Body of pancreas (tissue), 4 donors: ENCODE results near the gene NME9. TPM values are rescaled to one million over a fixed set of nuclear protein-coding genes. Genes with fewer than 3 reads are reported as not detected.

Experiments
- ATAC-seq: fragments of 150-250 bp; one replicate; pipeline ENCODE4 v1.9.1; 2016
- DNase-seq, 4 donors: peaks; one replicate each; pipeline ENCODE4 v3.0.0-alpha.2; 2019
- H3K27ac ChIP-seq, 4 donors: fragments of 200-600 bp; sonication (generic); 1 replicate in 3 of 4; 2 replicates in 1 of 4; pipeline versions ENCODE4 v1.5.1 to v1.6.1; 2016 to 2019; ENCODE audit warnings: mild to moderate bottlenecking in 1 of 4, mixed read lengths in 1 of 4, moderate library complexity in 1 of 4
- H3K27me3 ChIP-seq, 2 donors: fragments of 200-600 bp; sonication (generic); one replicate each; pipeline ENCODE4 v1.6.0; 2016; ENCODE audit warnings: mild to moderate bottlenecking in 1 of 2
- H3K36me3 ChIP-seq, 2 donors: fragments of 200-600 bp; sonication (generic); replicated peaks in 1 of 2; 2 replicates each; pipeline ENCODE4 v1.5.1; 2016; ENCODE audit warnings: low read depth in 2 of 2; ENCODE audit not compliant: insufficient read depth in 1 of 2
- H3K4me1 ChIP-seq: fragments of 200-600 bp; sonication (generic); one replicate; pipeline ENCODE4 v1.6.0; 2016
- H3K4me3 ChIP-seq, 2 donors: fragments of 200-600 bp; sonication (generic); 1 replicate in 1 of 2; 2 replicates in 1 of 2; pipeline ENCODE4 v1.5.1; 2016 to 2019
- H3K9me3 ChIP-seq, 3 donors: fragments of 200-600 bp; sonication (generic); 1 replicate in 2 of 3; 2 replicates in 1 of 3; pipeline ENCODE4 v1.5.1; 2016
- POLR2A ChIP-seq, 3 donors: fragments of 450-650 bp; IDR thresholded peaks; one replicate each; pipeline ENCODE4 v1.6.1; 2016; ENCODE audit warnings: antibody characterized with exemption in 3 of 3, mild to moderate bottlenecking in 2 of 3
- WGBS, 2 donors: methylation state at CpG; one replicate each; pipeline ENCODE4 v1.1.5; 2017; 5-methylcytosine and 5-hydroxymethylcytosine counted together
- intact Hi-C: fragments of 100-400 bp; cut with DNase I; formaldehyde crosslinking; loops from one replicate; pipeline ENCODE4 v1.15.1; 2023
- total RNA-seq, 2 donors: library from RNA; depleted of rRNA; stranded (reverse); fragments of >200 nt; gene quantifications; one replicate each; pipeline ENCODE4 v1.1.0, GENCODE V29; 2016
- TF ChIP-seq, protein P1 (sequence below), 7 experiments: fragments of 450-650 bp in 4 of 7; fragments of 200-600 bp in 3 of 7; sonication (generic) in 3 of 7; IDR thresholded peaks; one replicate each; pipeline ENCODE4 v1.5.1; 2016 to 2019; ENCODE audit warnings: antibody characterized with exemption in 7 of 7

Gene NME9
- total RNA-seq, 2 donors from 2014 or later = 1.3 TPM; not detected in 1

DNA sequence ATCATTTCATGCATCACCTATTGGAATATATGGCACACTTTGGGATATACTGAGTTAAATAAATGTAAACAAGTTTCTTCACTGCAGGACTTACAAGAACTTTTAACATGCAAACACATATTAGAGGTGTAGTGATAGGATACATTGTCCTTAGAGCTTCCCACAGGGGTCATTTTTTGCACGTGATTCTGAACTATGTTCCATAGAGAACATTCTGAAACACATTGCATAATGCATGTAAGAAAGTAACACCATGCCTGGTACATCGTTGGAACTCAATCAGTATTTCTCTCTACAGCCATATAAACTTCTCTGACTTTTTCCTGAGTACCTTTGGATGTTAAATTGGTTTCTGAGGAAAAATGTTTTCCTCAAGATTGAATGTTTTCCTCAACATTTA is 47.0 kb upstream of the NME9 start:
- Histone ChIP-seq H3K9me3 (no peaks in the 10 kb centered on the region), H3K4me3 (no peak overlapping the region), H3K36me3 (no peaks in the 10 kb centered on the region), H3K27ac (no peak overlapping the region), H3K27me3 (no peaks in the 10 kb centered on the region), H3K4me1 (peaks cover 5% of the 10 kb centered on the region)
- no peak for ATAC-seq
- DNase-seq = no peak
- TF ChIP-seq POLR2A (IDR thresholded peaks at IDR 0.05) = no peak
- TF ChIP-seq, protein P1, sequence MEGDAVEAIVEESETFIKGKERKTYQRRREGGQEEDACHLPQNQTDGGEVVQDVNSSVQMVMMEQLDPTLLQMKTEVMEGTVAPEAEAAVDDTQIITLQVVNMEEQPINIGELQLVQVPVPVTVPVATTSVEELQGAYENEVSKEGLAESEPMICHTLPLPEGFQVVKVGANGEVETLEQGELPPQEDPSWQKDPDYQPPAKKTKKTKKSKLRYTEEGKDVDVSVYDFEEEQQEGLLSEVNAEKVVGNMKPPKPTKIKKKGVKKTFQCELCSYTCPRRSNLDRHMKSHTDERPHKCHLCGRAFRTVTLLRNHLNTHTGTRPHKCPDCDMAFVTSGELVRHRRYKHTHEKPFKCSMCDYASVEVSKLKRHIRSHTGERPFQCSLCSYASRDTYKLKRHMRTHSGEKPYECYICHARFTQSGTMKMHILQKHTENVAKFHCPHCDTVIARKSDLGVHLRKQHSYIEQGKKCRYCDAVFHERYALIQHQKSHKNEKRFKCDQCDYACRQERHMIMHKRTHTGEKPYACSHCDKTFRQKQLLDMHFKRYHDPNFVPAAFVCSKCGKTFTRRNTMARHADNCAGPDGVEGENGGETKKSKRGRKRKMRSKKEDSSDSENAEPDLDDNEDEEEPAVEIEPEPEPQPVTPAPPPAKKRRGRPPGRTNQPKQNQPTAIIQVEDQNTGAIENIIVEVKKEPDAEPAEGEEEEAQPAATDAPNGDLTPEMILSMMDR (IDR thresholded peaks at IDR 0.05) = no peak
- 69 to 70% methylated on average over 2 of the region's 2 CpGs for WGBS, 2 donors
- intact Hi-C loops = no loop called here

- intact Hi-C loops = no loop called here
- DNase-seq (no peak), ATAC-seq (no peak)
- 86 to 87% methylated on average over 4 of the region's 4 CpGs for WGBS, 2 donors
- no peaks in the 10 kb centered on the region for H3K27me3 ChIP-seq
- no peaks in the 10 kb centered on the region for H3K9me3 ChIP-seq
- no peak overlapping the region for H3K27ac ChIP-seq
- no peak overlapping the region for H3K4me3 ChIP-seq
- no peaks in the 10 kb centered on the region for H3K4me1 ChIP-seq
- TF ChIP-seq, protein P1 (IDR thresholded peaks at IDR 0.05) = no peak
- TF ChIP-seq POLR2A (IDR thresholded peaks at IDR 0.05) = no peak
- no peaks in the 10 kb centered on the region for H3K36me3 ChIP-seq
Measured at GRCh38 chr3:138375447-138375846, 45.8 kb upstream of the NME9 start.

GRCh38 chr3:138374573-138375134 is 45.0 kb upstream of the NME9 start:
- DNase-seq (no peak), ATAC-seq (no peak)
- Histone ChIP-seq H3K9me3 (no peaks in the 10 kb centered on the region), H3K27me3 (no peaks in the 10 kb centered on the region), H3K27ac (no peak overlapping the region), H3K36me3 (no peaks in the 10 kb centered on the region), H3K4me3 (no peak overlapping the region), H3K4me1 (no peaks in the 10 kb centered on the region)
- TF ChIP-seq POLR2A (IDR thresholded peaks at IDR 0.05) = no peak
- TF ChIP-seq, protein P1 (IDR thresholded peaks at IDR 0.05) = no peak
- intact Hi-C loops = no loop called here
- WGBS, 2 donors = 70 to 98% methylated on average over 2 of the region's 2 CpGs

- no peaks in the 10 kb centered on the region for H3K36me3 ChIP-seq
- H3K4me3 ChIP-seq = no peak overlapping the region
- DNase-seq (no peak), ATAC-seq (no peak)
- no peak overlapping the region for H3K27ac ChIP-seq
- no peaks in the 10 kb centered on the region for H3K9me3 ChIP-seq
- H3K27me3 ChIP-seq = no peaks in the 10 kb centered on the region
- H3K4me1 ChIP-seq = no peaks in the 10 kb centered on the region
- TF ChIP-seq, protein P1 (IDR thresholded peaks at IDR 0.05) = no peak
- TF ChIP-seq POLR2A (IDR thresholded peaks at IDR 0.05) = no peak
- WGBS, 2 donors = 98% methylated on average over 5 of the region's 5 CpGs
- intact Hi-C loops = no loop called here
Measured at GRCh38 chr3:138373736-138374094, 44.1 kb upstream of the NME9 start.

- no peak for ATAC-seq
- no peaks in the 10 kb centered on the region for H3K36me3 ChIP-seq
- 87 to 90% methylated on average over 7 of the region's 7 CpGs for WGBS, 2 donors
- H3K4me3 ChIP-seq = no peak overlapping the region
- H3K27me3 ChIP-seq = no peaks in the 10 kb centered on the region
- intact Hi-C loops = no loop called here
- H3K4me1 ChIP-seq = no peaks in the 10 kb centered on the region
- H3K9me3 ChIP-seq = no peaks in the 10 kb centered on the region
- H3K27ac ChIP-seq = no peak overlapping the region
- TF ChIP-seq POLR2A (IDR thresholded peaks at IDR 0.05) = no peak
- no peak for DNase-seq
Measured at GRCh38 chr3:138373087-138373735, 43.6 kb upstream of the NME9 start.
